Stimulated activated CD4-positive, alpha-beta T cell treated with anti-CD3 and anti-CD28 coated beads, Interleukin-2, amount 100 ng/mL, for 4 hours (primary cell): ENCODE results near the gene PRDM16.

Experiments
- DNase-seq: peaks from one replicate; pipeline ENCODE4 v3.0.0-alpha.2; 2020; ENCODE audit warnings: low read depth

PRDM16 gene

DNA sequence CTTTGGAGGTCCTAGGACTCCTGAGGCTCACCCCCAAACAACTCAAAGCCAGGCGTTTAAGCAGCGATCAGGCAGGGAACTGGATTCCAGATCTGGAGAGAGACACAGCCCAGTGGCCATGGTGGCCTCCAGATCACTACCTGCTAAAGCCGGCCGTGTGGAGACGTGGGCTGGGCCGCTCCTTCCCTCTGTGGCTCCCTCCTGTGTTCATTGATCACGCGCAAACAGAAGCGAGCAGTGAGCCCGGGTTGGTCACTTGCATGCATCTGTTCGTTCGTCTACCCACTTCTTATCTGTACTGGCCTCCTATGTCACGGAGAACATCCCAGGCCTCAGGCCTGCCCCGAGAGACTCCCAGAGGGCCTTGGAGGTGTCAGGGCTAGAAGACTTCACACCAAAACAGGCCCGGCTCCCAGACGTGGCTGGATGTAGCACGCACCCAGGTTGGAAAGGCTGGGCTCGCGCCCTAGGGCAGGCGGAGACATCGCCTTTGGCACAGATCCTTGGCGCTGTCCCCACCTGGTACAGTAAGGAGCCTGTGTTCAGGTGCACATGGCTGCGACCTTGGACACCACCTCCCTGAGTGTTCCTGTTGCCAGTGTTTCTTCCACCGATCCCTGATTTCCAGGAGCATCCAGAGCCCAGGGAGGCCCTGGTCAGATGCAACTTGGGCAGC is 308.7 kb downstream of the PRDM16 start:
- no peak for DNase-seq

DNA sequence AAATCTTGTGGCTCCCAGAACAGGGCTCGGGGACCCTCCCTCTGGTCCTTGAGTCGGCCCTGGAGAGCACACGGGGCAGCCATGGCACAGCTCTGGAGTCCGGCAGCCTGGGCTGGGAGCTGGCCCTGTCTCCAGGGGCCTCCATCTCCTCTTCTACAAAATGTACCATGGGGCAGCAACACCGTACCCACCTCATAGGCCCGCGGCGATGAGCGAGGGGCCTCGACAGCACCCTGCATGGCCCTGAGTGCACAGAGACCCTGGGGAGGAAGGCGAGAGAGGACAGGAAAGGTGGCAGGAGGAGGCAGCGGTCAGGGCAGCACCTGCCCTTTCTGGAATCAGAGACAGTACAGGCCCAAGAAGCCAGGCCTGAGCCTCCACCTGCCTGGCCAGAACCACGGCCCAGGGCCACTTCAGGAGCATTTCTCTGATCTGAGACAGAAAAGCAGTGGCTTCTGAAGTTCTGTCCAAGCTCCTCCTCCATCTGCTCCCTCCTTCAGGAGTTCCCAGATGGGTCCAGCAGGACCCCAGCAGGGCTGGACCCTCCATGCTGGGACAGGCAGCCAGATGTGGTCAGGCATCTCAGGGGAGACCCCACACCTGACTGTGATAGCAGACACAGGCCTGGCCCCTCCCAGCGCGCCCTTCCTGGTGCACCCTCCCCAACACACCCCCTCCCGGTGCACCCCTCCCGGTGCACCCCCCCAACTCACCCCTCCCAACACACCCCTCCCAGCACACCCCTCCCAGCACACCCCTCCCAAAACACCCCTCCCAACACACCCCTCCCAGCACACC is 309.6 kb downstream of the PRDM16 start:
- no peak for DNase-seq

- DNase-seq, result no peak
These were observed 310.9 kb downstream of the PRDM16 start for GRCh38 chr1:3379934-3380333.

DNA sequence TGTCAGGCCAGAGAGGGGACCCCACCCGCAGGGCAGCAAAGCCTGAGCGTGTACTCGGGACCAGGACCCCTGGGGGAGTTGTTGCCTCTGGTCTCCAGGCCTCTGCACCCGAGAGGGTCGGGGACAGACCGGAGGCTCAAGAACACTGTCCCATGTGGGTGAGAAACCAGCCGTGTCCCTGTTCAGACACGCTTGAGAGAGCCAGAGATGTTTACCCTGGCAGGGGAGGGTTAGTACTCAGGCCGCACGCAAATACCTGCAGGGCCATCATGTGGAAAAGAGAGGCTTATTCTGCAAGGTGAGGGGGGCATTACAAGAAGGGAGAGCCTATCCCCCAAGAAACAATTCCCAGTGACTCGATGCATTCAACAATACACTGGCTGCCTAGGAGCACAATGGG is 311.5 kb downstream of the PRDM16 start:
- no peak for DNase-seq

GRCh38 chr1:3381901-3382300 is 312.9 kb downstream of the PRDM16 start:
- no peak for DNase-seq

- no peak for DNase-seq
These were observed 313.5 kb downstream of the PRDM16 start for GRCh38 chr1:3382326-3383057.

- no peak for DNase-seq
These were observed 314.7 kb downstream of the PRDM16 start for GRCh38 chr1:3383679-3384078.

DNA sequence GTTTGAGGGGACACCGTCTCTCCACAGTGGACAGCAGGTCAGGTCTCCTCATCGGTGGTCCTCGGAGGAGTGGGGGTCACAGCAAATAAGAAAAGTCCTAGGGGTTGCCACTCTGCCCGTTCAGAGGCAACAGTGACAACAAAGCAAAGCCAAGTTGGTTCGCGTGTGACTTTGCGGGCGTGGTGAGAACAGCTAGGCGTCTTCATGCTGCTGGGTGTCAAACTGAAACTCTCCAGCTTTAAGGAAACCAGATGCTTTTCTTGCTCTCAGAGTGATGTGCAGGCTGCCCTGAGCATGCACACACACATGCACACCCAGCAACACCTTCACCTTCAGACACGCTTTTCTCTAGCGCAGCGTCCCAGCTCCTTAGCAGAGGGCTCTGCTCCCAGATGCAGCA is 315.4 kb downstream of the PRDM16 start:
- no peak for DNase-seq

GRCh38 chr1:3386205-3387002 is 317.4 kb downstream of the PRDM16 start:
- no peak for DNase-seq

- DNase-seq, result no peak
These were observed 318.4 kb downstream of the PRDM16 start for GRCh38 chr1:3387401-3387800.

DNA sequence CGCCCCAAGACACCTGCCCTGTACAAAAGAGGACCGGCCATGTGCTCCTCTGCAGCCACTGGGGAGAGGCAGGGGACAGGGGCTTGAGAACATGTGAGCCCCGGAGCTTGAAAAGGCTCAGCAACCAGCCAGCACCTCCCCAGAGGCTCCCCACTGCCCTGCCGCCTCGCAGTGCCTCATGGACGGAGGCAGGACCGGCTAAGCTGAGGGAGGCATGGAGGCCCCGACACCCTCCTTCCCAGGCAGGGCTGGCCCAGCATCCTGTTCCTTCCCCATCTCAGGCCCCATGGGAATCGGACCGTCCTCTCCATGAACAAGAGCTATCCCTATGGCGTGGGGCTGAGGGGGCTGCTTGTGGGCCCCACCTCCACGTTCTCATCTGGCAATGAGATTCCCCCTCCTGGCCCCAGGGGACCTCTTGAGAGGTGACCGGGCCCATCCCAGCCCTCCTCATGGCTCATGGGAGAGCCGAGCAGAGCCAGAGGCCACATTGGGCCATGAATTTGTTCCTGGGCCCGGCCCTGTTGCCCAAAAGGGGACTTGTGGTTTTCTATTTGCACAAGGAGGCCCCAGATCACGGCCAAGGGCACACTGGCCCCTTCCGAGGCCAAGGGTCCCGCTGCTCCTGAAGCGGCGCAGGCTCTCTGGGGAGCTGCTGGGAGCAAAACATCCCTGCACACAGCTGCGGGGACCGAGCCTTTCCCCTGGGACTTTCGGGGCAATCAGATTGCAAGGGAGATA is 320.3 kb downstream of the PRDM16 start:
- DNase-seq, result no peak

GRCh38 chr1:3390291-3390690 is 321.3 kb downstream of the PRDM16 start:
- DNase-seq, result no peak

DNA sequence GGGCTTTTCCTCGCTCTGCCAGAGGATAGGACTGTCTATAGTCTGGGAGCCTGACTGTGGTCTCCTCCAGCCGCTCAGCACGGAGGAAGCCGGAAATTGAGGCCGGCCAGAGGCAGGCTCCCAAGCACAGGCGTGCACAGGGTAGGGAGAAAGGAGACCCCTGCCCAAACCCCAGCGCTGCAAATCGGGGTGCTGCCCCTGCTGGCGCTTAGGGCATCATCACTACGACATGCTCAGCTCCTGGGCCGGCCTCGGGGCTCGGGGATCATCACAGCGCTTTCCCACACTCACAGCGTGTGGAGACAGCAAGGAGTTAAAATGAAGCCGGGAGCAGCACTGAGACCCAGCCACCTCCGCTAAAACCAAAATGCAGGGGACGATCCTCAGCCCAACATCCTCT is 322.7 kb downstream of the PRDM16 start:
- no peak for DNase-seq

DNA sequence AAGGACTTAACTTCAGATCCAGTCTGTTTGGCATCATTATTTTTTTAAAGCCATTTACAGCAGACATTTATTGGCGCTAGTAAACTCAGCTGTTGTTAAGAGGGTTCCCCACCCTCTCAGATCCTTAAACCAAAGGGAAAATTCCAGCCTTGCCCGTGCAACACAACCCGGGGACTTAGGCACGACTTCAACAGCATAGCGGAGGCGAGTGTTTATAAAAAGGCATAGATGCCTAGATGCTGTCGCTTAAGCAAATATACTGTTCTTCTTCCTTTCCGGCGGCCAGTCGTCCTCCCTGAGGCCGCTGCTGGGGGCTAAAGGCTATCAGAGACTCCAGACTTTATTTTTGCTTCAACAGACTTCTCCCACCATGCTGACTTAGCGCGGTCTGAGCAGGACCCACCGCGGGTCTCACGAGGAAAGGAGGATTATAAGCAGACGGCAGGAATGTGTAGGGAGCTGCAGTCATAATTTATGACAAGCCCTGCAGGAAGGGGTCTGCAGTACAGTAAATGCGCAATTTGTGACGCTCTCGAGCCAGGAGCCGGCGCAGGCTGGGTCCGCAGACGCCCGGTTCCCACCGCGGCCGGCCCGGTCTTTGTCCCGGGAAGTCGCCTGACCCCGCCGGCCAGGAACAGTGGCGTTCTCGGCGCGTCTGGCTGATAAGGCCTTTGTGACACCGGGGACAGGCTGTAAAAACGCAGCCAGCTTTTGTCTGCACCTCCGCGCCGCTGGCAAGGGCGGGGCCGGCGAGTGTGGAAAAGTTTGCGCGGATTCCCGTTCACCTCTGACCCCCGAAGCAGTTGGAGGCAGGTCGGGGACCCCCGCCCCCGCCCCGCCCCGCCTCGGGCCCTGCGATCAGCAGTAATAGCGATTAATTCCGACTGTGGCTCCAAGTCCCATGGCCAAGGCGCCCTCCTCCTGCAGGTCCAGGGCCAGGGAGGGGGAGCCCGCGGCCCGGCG is 324.3 kb downstream of the PRDM16 start:
- no peak for DNase-seq

DNA sequence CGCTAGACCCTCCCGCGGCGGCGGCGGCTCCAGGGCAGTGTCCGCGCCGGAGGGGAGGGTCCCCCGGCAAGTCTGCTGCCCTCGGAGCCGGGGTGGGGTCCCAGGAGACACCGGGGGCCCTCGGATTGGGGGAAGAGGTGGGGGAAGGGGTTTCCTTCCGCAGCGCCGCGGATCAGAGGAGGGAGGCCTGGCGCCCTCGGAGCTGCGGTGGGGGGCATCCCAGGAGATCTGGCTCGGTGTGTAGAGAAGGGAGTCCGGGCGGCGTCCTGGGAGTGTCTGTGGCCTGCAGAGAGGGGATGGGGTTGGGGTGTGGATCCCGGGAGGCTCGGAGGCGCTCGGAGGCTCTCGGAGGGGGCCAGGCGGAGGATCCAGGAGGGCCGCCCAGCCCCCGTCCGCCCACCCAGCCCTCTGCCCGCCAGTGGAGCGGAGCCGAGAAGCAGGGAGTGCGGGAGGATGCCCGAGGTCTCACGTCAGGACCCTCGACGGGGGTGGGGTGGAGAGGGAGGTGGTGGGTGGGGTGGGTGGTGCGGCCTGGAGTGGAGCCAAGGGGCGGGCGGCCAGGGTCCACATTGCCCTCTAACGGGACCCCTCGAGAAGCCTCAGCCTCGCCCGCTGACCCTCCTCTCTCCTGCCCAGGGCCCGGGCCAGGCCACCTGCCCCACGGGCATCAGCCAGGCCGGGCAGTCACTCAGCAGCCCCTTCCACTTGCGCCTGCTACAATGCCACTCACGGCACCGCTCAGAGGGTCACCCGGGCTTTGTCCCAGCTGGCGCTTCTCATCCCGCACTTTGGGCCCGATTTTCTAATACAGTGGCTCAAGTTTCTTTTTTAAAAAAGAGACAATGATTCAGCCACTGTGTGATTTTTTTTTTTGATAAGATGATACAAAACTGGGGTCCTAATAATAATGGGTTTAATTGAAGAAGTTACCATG is 325.3 kb downstream of the PRDM16 start:
- DNase-seq, result no peak

DNA sequence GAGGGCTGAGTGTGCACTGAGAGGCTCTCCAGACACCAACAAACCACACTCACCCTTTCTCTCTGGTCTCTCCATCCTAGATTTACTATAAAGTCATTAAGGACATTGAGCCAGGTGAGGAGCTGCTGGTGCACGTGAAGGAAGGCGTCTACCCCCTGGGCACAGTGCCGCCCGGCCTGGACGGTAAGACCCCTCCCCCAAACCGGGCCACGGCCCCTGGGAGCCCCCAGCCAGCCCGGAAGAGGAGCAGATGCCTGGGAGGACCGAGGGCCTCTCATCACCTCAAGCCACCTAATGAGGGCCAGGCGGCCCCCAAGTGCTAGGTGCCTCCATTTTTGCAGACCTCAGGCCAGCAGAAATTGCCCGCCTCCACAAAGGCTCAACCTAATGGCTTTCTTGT is 327.4 kb downstream of the PRDM16 start:
- DNase-seq, result no peak

GRCh38 chr1:3397311-3397710 is 328.3 kb downstream of the PRDM16 start:
- DNase-seq, result no peak

DNA sequence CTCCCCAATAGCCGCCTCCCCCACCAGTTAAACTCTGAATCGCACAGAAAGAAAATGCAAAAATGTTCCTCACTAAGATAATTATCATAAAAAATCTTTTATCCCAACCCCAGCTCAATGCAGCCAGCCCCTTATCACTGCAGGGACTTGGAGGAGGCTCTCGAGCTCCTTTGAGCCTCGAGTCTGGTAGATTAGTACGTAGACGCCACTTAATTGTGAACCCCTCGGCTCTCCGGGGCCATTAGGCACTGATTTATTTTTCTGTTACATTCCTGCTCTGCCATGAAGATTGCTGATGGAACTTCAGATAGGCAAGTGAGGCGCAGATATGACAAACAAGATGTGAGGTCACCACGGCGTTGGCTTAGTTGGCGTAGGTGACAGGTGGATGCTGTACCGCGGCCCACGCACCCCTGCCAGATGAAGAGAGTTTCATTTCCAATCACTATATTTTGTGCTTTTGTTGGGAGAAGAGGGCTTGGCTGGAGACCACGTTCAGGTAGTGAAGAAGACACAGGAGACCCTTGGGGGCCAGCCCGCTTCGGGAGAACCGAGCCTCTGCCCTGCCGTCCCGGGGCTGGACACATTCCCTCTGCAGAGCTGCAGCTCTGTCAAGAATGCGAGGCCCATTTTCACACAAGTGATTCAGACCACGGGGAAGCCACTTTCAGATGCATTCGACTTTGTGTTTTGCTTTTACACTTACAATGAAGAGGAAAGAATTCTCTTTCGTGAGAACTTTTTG is 329.6 kb downstream of the PRDM16 start:
- DNase-seq, result no peak
